DMS 273 (cell line): ENCODE data around the gene SMYD3.
"Not testable (repeated sequence)": the region's sequence is repeated elsewhere in the genome, so short reads cannot be mapped to it uniquely, and the experiment has no call there.

Experiments
- DNase-seq: peaks from one replicate; lab custom pipeline; 2025; ENCODE audit not compliant: unreplicated experiment; lab: John Stamatoyannopoulos, UW

SMYD3 gene

DNA sequence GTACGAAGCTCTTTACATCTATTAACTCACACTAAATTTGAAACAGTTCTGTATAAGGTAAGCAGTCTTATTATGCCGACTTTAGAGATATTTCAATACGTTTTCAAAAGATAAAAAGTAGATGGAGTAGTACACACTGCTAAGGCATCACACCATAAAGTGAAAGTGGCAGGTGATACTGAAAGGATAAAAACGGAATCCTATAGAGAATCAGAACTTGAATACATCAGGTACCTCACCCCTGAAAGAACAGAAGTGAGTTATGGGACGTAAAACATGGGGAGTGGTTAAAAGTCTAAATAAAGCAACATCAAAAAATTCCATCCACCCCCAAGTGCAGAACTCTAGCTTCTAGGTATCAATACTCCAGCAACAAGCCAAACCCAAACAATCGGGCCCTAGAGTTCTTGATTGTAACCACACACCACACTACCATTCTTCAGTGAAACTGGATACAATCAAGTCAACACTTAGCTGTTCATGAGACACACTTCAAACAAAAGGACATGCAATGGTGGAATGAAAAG, 142.6 kb downstream of the SMYD3 start:
- DNase-seq = no peak

DNA sequence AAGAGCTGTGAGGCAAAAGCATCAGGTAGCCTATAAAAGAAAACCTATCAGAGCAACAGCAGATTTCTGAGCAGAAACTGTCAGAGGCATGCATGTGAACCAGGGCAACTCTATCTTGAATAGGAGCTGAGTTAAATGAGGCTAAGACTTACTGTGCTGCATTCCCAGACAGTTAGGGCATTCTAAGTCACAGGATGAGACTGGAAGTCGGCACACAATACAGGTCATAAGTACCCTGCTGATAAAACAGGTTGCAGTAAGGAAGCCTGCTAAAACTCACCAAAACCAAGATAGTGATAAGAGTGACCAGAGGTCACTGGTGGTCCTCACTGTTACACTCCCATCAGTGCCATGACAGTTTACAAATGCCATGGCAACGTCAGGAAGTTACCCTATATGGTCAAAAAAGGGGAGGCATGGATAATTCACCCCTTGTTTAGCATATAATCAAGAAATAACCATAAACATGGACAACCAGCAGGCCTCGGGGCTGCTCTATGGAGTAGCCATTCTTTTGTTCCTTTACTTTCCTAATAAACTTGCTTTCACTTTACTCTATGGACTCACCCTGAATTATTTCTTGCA, 150.0 kb downstream of the SMYD3 start:
- peak; percentile 31 for DNase-seq

GRCh38 chr1:246355411-246356230, 151.5 kb downstream of the SMYD3 start:
- peak; percentile 86 for DNase-seq

GRCh38 chr1:246351721-246352120, 155.4 kb downstream of the SMYD3 start:
- DNase-seq = peak; percentile 85

DNA sequence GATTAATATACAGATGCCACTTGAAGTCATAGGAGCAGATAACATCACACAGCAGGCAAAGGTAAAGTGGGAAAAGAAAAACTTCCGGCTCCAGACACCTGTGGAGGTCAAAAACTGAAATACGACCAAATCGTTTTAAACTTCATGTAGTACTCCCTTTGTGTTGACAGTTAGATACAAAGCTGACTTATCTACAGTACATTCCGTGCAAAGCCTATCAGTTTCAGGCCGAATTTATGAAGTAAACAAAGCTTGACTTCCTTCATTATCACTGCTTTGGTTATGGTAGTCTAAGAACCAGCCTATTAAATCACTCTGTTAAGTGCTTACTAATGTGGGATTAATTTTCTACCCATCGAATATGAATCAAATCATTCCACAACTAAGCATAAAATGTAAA, 156.3 kb downstream of the SMYD3 start:
- DNase-seq = no peak

DNA sequence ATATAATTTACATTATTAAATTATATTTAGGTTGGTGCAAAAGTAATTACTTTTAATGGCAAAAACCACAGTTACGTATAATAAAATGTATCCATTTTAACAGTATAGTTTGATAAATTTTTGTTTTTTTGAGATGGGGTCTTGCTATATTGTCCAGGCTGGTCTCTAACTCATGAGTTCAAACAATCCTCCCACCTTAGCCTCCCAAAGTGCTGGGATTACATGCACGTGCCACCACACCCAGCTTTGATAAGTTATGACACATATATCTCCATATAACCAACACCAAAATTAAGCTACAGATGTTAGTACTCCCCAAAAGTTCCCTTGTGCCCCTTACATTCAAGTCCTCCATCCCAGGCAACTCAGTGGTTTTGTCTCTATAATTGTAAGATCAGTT, 163.1 kb downstream of the SMYD3 start:
- DNase-seq = no peak

GRCh38 chr1:246343251-246343650, 163.8 kb downstream of the SMYD3 start:
- DNase-seq = no peak

DNA sequence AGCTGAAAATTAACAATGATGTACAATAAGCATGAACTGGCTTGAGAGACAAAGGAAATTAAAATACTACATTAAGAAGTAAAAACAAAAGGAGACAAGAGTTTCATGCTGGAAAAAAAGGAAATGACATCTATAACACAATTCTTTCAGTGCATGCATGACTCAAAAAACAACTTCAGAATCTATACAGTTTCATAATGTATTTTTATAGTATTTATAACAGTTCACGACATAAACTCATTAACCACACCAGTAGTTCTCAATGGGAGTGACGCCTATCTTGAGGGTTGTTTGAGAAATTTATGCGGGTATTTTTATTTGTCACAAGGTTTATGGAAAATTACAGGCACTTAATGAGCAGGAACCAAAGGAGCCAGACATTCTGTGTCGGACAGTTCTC, 168.5 kb downstream of the SMYD3 start:
- no peak for DNase-seq

- DNase-seq = no peak
These were observed 169.0 kb downstream of the SMYD3 start for GRCh38 chr1:246338098-246338497.

- DNase-seq = no peak
These were observed 171.9 kb downstream of the SMYD3 start for GRCh38 chr1:246335151-246335550.

- DNase-seq = no peak
These were observed 173.2 kb downstream of the SMYD3 start for GRCh38 chr1:246333855-246334254.

GRCh38 chr1:246332078-246332477, 175.0 kb downstream of the SMYD3 start:
- no peak for DNase-seq

DNA sequence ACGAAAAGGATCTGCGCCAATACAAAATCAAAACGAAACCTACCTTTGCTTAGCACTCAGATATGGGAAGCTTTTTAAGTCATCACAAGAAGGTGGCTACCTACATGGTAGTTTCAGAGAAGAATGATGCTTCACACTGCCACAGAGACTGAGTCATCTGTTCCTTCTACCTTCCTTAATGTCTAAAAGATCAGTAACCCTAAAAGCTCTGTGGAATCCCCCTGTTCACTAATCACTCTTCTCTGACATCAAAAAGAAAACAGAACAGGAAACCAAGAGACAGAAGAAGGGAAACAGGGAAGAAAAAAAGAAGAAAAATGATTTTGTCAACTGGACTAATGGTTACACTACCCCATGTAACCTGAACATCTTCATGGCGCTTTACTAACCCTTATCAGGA, 177.2 kb downstream of the SMYD3 start:
- DNase-seq = no peak

- DNase-seq = not testable (repeated sequence)
These were observed 177.8 kb downstream of the SMYD3 start for GRCh38 chr1:246329292-246329691.

DNA sequence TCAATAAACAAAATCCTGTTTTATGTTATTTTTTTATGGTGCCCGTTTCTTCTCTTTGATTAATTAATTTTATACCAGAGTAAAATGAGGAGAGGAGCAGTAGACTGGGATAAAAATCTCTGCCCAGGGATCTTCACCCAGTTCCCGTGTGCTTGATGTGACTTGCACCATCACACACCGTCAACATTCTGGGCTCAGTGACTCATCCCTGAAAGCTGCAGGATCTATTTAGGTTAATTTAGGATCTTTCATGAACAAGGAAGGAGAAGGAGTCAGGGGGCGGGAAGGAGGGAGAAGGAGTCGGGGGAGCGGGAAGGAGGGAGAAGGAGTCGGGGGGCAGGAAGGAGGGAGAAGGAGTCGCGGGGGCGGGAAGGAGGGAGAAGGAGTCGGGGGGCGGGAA, 182.4 kb downstream of the SMYD3 start:
- no peak for DNase-seq

- DNase-seq = not testable (repeated sequence)
These were observed 183.0 kb downstream of the SMYD3 start for GRCh38 chr1:246324033-246324432.

DNA sequence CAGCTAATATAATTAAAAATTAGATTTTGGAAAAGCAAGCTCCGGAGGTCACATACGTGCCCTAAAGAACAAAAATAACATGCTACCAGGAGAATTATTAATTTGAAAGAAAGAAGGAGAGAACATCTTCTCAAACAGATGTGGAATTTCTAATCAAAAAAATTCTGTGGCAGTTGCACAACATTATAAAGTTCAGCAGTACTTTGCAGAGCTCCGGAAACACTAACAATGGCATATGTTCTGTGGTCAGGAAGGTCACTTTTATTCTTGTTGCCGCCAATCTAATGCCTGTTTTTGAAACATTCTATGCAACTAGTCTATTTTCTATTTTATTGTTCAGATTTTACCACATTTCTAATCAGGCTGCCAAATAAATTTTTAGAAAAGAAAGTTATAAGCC, 186.8 kb downstream of the SMYD3 start:
- peak; percentile 63 for DNase-seq

GRCh38 chr1:246319083-246319714, 187.9 kb downstream of the SMYD3 start:
- peak; percentile 60 for DNase-seq

DNA sequence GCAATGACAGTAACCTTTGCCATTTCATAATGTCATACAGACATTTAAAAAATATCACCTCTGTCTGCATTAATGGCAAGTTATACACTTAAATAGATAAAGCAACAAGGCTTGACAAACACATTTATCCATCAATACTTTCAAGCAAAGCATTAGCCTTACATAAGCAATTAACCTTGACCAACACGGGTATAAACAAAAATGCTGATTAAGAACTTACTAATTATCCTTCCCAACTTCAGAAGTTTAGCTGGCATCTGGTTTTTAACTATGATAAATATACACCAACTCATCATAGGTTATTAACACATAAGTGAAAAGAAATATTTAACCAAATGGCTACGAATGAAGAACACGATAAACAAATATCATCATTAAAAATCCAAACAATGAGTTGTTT, 188.5 kb downstream of the SMYD3 start:
- DNase-seq = no peak

DNA sequence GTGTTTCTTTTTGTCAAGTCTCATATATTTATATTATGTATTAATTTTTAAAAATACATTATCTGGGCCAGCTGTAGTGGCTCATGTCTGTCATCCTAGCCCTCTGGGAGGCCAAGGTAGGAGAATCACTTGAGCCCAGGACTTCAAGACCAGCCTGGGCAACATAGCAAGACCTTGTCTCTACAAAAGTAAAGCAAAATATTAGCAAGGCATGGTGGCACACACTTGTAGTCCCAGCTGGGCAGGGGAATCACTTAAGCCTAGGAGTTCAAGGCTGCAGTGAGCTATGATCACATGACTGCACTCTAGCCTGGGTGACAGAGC, 189.1 kb downstream of the SMYD3 start:
- no peak for DNase-seq

- peak; percentile 57 for DNase-seq
These were observed 189.6 kb downstream of the SMYD3 start for GRCh38 chr1:246317332-246318035.

DNA sequence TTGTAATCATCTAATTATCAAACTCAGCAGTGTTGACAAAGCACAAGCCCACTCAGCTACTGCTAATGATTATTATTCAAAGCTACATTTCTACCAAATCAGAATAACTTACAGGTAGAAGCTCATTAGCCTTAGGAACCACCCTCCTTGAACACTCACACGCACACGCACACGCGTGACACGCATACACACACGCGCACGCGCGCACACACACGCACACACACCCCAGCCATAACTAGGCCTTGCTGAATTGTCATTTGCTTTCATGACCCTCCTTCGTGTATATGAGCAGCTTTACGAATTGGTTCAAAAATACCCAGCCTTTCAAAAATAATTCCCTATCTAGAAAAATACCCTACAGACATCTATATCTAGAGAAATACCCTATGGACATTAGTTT, 195.6 kb downstream of the SMYD3 start:
- DNase-seq = no peak
